Measurements from ENCODE around the gene ZDHHC14. TPM values are rescaled to one million over a fixed set of nuclear protein-coding genes. Genes with fewer than 3 reads are reported as not detected.

The ZDHHC14 gene
- total RNA-seq, 1 donor from 2014 or later, result 1.8 TPM

DNA sequence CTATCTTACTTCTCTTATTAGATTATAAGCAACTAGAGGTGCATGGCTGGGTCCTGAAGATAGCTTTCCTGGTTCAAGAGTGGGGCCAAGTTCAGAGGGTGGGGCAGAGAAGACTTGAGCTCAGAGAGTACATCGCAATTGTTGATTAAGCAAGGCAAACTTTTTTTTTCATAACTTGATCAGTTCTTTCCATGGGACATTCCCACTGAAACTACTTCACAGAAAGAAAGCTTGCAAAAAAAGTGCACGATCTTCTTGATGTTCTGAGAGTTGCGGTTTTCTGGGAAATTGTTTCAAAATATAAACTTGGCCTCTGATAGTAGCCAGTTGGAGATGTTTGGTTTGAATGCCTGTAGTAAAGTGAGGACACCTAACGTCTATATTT is 100.9 kb downstream of the ZDHHC14 start:
- H3K4me3 ChIP-seq (ENCODE audit: low read depth, low read length), result no peak overlapping the region
- H3K36me3 ChIP-seq (ENCODE audit: control insufficient read depth, insufficient read depth, low read length), result no peaks in the 10 kb centered on the region
- TF ChIP-seq, protein P1, sequence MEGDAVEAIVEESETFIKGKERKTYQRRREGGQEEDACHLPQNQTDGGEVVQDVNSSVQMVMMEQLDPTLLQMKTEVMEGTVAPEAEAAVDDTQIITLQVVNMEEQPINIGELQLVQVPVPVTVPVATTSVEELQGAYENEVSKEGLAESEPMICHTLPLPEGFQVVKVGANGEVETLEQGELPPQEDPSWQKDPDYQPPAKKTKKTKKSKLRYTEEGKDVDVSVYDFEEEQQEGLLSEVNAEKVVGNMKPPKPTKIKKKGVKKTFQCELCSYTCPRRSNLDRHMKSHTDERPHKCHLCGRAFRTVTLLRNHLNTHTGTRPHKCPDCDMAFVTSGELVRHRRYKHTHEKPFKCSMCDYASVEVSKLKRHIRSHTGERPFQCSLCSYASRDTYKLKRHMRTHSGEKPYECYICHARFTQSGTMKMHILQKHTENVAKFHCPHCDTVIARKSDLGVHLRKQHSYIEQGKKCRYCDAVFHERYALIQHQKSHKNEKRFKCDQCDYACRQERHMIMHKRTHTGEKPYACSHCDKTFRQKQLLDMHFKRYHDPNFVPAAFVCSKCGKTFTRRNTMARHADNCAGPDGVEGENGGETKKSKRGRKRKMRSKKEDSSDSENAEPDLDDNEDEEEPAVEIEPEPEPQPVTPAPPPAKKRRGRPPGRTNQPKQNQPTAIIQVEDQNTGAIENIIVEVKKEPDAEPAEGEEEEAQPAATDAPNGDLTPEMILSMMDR (IDR thresholded peaks at IDR 0.05; ENCODE audit: insufficient read depth, low read length, severe bottlenecking), result no peak
- no peaks in the 10 kb centered on the region for H3K27me3 ChIP-seq (ENCODE audit: control insufficient read depth, insufficient read depth, low read length)
- FAIRE-seq (no peak), DNase-seq (ENCODE audit: low read depth) (no peak)

DNA sequence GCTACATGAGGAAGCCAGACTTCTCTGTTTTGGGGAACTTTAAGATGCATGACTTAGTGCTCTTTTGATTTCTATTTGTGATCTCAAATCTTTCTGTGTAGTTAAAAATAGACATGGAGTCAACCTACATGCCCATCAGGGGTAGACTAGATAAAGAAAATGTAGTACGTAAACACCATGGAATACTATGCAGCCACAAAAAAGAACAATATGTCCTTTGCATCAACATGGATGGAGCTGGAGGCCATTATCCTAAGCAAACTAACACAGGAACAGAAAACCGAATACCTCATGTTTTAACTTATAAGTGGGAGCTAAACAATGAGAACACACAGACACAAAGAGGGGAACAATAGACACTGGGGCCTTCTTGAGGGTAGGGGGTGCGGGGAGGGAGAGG is 102.8 kb downstream of the ZDHHC14 start:
- H3K36me3 ChIP-seq (ENCODE audit: control insufficient read depth, insufficient read depth, low read length), result no peaks in the 10 kb centered on the region
- no peaks in the 10 kb centered on the region for H3K27me3 ChIP-seq (ENCODE audit: control insufficient read depth, insufficient read depth, low read length)
- no peak for DNase-seq (ENCODE audit: low read depth)
- TF ChIP-seq, protein P1 (IDR thresholded peaks at IDR 0.05; ENCODE audit: insufficient read depth, low read length, severe bottlenecking), result no peak
- no peak for FAIRE-seq
- no peak overlapping the region for H3K4me3 ChIP-seq (ENCODE audit: low read depth, low read length)

DNA sequence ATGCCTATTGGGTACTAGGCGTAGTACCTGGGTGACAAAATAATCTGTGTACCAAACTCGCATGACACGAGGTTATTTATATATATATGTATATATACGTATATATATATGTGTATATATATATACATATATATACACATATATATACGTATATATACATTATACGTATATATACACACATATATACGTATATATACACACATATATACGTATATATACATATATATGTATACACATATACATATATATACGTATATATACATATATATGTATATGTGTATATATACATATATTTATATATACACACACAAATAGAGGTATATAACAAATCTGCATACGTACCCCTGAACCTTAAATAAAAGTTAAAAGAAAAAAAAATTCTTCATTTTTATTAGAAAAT is 103.2 kb downstream of the ZDHHC14 start:
- Histone ChIP-seq H3K36me3 (ENCODE audit: control insufficient read depth, insufficient read depth, low read length) (no peaks in the 10 kb centered on the region), H3K4me3 (ENCODE audit: low read depth, low read length) (no peak overlapping the region), H3K27me3 (ENCODE audit: control insufficient read depth, insufficient read depth, low read length) (no peaks in the 10 kb centered on the region)
- FAIRE-seq, result no peak
- TF ChIP-seq, protein P1 (IDR thresholded peaks at IDR 0.05; ENCODE audit: insufficient read depth, low read length, severe bottlenecking), result no peak
- DNase-seq (ENCODE audit: low read depth), result no peak

DNA sequence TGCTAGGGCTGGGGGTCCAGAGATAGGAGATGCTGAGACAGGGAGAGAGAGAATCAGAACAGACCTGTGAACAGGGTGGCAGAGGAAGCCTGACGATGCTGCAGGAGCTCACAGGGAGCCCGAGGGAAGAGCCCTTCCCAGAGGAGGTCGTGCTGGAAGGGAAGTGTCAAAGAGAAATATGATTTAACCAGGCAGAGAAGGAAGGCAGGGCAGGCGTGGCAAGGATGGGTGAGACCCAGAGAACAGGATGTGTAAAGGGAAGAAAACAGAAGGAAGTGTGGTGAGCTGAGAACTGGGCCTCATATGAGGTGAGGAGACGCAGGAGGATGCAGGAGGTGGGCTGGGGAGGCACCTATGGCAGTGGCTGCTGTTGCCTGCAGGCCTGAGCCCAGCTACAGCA is 105.6 kb downstream of the ZDHHC14 start:
- Histone ChIP-seq H3K27me3 (ENCODE audit: control insufficient read depth, insufficient read depth, low read length) (no peaks in the 10 kb centered on the region), H3K4me3 (ENCODE audit: low read depth, low read length) (no peak overlapping the region), H3K36me3 (ENCODE audit: control insufficient read depth, insufficient read depth, low read length) (no peaks in the 10 kb centered on the region)
- TF ChIP-seq, protein P1 (IDR thresholded peaks at IDR 0.05; ENCODE audit: insufficient read depth, low read length, severe bottlenecking), result no peak
- DNase-seq (ENCODE audit: low read depth) (no peak), FAIRE-seq (no peak)

DNA sequence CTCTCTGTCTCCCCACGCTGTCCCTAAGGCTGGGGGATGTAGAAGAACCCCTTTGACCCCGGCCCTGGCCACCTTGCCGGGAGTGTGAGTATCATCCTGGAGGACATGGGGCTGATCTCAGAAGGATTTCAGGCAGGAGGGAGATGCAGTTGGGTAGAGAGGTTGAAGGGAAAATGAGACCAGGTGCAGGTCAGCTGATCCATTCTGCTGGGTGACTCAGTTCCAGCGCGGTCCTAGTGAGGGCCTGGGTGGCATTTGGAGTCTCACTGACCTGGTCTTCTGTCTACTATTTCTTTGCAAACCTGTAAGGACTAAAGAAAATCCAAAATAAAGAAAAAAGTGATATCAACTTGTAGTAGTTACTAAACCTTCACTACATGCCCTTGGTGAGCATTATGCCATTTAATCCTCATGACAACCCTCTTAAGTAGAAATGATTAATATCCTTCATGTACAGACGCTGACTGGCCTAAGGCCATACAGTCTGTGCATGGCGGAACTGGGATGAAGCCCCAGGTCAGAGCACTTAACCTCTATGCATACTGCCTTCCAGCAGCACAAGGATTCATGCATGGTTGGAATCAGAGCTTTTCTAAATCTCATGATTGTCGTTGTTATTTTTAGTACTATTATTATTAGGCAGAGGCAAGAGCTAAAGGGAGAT is 106.3 kb downstream of the ZDHHC14 start:
- Histone ChIP-seq H3K4me3 (ENCODE audit: low read depth, low read length) (no peak overlapping the region), H3K27me3 (ENCODE audit: control insufficient read depth, insufficient read depth, low read length) (no peaks in the 10 kb centered on the region), H3K36me3 (ENCODE audit: control insufficient read depth, insufficient read depth, low read length) (no peaks in the 10 kb centered on the region)
- DNase-seq (ENCODE audit: low read depth) (no peak), FAIRE-seq (no peak)
- TF ChIP-seq, protein P1 (IDR thresholded peaks at IDR 0.05; ENCODE audit: insufficient read depth, low read length, severe bottlenecking), result no peak

DNA sequence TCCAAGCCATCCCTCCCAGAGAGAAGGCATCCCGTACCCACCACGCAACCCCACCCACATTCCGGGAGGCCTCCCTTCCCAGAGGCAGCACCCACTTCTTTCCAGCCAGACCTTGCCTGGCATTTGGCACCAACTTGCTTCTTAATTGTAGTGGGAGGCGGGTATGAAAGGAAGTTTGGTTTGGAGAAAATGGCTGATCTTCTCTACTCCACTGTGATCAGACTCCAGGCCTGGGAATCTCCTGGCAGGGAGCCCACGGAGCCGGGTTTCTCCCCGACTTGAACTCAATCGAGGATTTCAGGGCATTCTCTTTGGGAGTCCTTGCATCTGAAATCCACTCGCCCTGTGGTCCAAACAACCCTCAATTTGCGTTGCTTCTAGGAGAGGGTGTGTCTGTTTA is 107.1 kb downstream of the ZDHHC14 start:
- DNase-seq (ENCODE audit: low read depth), result no peak
- FAIRE-seq, result no peak
- no peak overlapping the region for H3K4me3 ChIP-seq (ENCODE audit: low read depth, low read length)
- H3K27me3 ChIP-seq (ENCODE audit: control insufficient read depth, insufficient read depth, low read length), result no peaks in the 10 kb centered on the region
- TF ChIP-seq, protein P1 (IDR thresholded peaks at IDR 0.05; ENCODE audit: insufficient read depth, low read length, severe bottlenecking), result no peak
- no peaks in the 10 kb centered on the region for H3K36me3 ChIP-seq (ENCODE audit: control insufficient read depth, insufficient read depth, low read length)

Data from bronchial epithelial cell (primary cell).